IPS-20b (cell line): ENCODE measurements around the gene S1PR3.

Experiments used
- H3K27ac ChIP-seq: one replicate; pipeline ENCODE4 v1.5.1; 2013; ENCODE audit warnings: low read length
- H3K27me3 ChIP-seq: 2 replicates; pipeline ENCODE4 v1.6.1; 2013; ENCODE audit warnings: mild to moderate bottlenecking, low read length, inconsistent platforms; ENCODE audit not compliant: insufficient read depth
- H3K36me3 ChIP-seq: 2 replicates; pipeline ENCODE4 v1.6.1; 2013; ENCODE audit warnings: low read depth, mild to moderate bottlenecking, inconsistent platforms, low read length, moderate library complexity; ENCODE audit not compliant: insufficient read depth
- H3K4me1 ChIP-seq: 2 replicates; pipeline ENCODE4 v1.6.1; 2013; ENCODE audit warnings: mild to moderate bottlenecking, control low read depth, inconsistent platforms, low read length, moderate library complexity; ENCODE audit not compliant: insufficient read depth
- H3K4me3 ChIP-seq: 2 replicates; pipeline ENCODE4 v1.5.1; 2013; ENCODE audit warnings: mild to moderate bottlenecking, low read length, inconsistent platforms
- H3K9ac ChIP-seq: 2 replicates; pipeline ENCODE4 v1.6.1; 2013; ENCODE audit warnings: low read depth, mild to moderate bottlenecking, inconsistent platforms, low read length, moderate library complexity
- H3K9me3 ChIP-seq: 2 replicates; pipeline ENCODE4 v1.6.1; 2013; ENCODE audit warnings: mild to moderate bottlenecking, low read depth, low read length, inconsistent platforms; ENCODE audit not compliant: insufficient read depth

The S1PR3 gene

GRCh38 chr9:89032661-89033060, 41.4 kb downstream of the S1PR3 start:
- H3K27ac ChIP-seq: no peak overlapping the region
- H3K4me3 ChIP-seq: no peak overlapping the region
- no peaks in the 10 kb centered on the region for H3K27me3 ChIP-seq
- no peaks in the 10 kb centered on the region for H3K4me1 ChIP-seq
- peaks cover 8% of the 10 kb centered on the region; the same call in 1 of the 2 replicates for H3K9me3 ChIP-seq
- H3K36me3 ChIP-seq: no peaks in the 10 kb centered on the region
- H3K9ac ChIP-seq: no peak overlapping the region

DNA sequence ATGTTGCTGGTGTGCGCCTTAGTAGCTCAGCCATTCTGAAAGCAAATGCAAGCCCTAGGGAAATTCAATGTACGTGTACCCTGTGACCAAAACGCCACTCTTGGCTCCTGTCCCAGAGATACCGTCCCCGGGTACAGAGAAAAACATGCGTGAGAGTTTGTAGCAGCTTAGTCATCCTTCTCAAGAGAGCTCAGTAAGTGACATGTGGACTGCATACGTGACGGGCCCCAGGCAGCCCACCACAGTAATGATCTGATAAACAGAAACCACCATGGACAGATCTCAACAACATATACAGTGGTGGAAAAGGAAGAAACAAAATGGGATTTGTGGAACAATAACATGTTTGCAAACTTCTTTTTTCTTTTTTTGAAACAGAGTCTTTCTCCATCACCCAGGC, 45.1 kb downstream of the S1PR3 start:
- no peaks in the 10 kb centered on the region for H3K36me3 ChIP-seq
- no peak overlapping the region for H3K9ac ChIP-seq
- H3K4me3 ChIP-seq: no peak overlapping the region
- no peak overlapping the region for H3K27ac ChIP-seq
- H3K4me1 ChIP-seq: no peaks in the 10 kb centered on the region
- no peaks in the 10 kb centered on the region for H3K27me3 ChIP-seq
- H3K9me3 ChIP-seq: no peaks in the 10 kb centered on the region

- Histone ChIP-seq H3K4me1 (no peaks in the 10 kb centered on the region), H3K4me3 (no peak overlapping the region), H3K27me3 (no peaks in the 10 kb centered on the region), H3K9me3 (no peaks in the 10 kb centered on the region), H3K27ac (no peak overlapping the region), H3K9ac (no peak overlapping the region), H3K36me3 (no peaks in the 10 kb centered on the region)
These were observed 45.6 kb downstream of the S1PR3 start for GRCh38 chr9:89036891-89037290.

- no peaks in the 10 kb centered on the region for H3K36me3 ChIP-seq
- H3K27ac ChIP-seq: no peak overlapping the region
- H3K9me3 ChIP-seq: no peaks in the 10 kb centered on the region
- no peaks in the 10 kb centered on the region for H3K4me1 ChIP-seq
- H3K27me3 ChIP-seq: no peaks in the 10 kb centered on the region
- H3K9ac ChIP-seq: no peak overlapping the region
- H3K4me3 ChIP-seq: no peak overlapping the region
These were observed 46.1 kb downstream of the S1PR3 start for GRCh38 chr9:89037346-89037745.

- H3K36me3 ChIP-seq: no peaks in the 10 kb centered on the region
- no peaks in the 10 kb centered on the region for H3K27me3 ChIP-seq
- H3K9ac ChIP-seq: no peak overlapping the region
- no peaks in the 10 kb centered on the region for H3K4me1 ChIP-seq
- H3K9me3 ChIP-seq: no peaks in the 10 kb centered on the region
- H3K4me3 ChIP-seq: no peak overlapping the region
- no peak overlapping the region for H3K27ac ChIP-seq
These were observed 46.6 kb downstream of the S1PR3 start for GRCh38 chr9:89037891-89038290.

DNA sequence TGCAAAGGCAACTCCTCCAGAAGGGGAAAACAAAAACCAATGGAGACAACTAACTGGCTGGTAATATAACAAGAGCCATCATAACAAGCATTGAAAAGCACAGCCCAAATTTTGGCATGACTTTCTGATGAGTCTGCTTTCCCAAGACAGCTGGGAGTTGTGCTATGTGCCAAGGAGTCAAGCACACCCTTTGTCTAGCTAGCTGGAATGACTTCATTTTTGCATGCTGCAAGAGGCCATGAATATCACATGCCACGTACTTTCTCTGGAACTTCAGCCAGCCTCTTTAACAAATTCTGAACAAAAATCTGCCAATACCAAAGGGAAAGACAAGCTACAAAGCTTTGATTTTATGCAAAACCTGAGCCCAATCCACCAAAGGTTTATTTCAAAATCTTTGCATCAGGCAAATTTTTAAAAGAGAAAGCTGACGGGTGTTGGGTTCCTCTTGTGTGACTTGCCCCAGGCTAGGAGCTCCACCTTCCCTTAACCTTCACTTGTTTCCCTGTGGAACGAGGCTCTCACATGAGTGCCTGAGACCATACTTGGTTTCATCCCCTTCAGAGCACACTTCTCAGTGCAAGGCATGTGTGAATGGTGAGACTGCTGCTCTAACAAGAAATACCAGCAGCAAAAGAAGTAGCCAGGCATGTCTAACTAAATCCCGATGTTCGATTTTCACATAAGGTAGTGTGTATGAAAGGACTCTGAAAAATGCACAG, 47.3 kb downstream of the S1PR3 start:
- H3K27ac ChIP-seq: no peak overlapping the region

GRCh38 chr9:89039104-89039465, 47.8 kb downstream of the S1PR3 start:
- no peaks in the 10 kb centered on the region for H3K9me3 ChIP-seq
- H3K27ac ChIP-seq: no peak overlapping the region
- H3K4me1 ChIP-seq: no peaks in the 10 kb centered on the region
- no peak overlapping the region for H3K9ac ChIP-seq
- no peaks in the 10 kb centered on the region for H3K27me3 ChIP-seq
- no peaks in the 10 kb centered on the region for H3K36me3 ChIP-seq
- H3K4me3 ChIP-seq: no peak overlapping the region

More for the DNA sequence above, 47.3 kb downstream of the S1PR3 start:
- Histone ChIP-seq H3K27me3 (no peaks in the 10 kb centered on the region), H3K4me1 (no peaks in the 10 kb centered on the region), H3K9ac (no peak overlapping the region), H3K4me3 (no peak overlapping the region), H3K36me3 (no peaks in the 10 kb centered on the region), H3K9me3 (no peaks in the 10 kb centered on the region)

DNA sequence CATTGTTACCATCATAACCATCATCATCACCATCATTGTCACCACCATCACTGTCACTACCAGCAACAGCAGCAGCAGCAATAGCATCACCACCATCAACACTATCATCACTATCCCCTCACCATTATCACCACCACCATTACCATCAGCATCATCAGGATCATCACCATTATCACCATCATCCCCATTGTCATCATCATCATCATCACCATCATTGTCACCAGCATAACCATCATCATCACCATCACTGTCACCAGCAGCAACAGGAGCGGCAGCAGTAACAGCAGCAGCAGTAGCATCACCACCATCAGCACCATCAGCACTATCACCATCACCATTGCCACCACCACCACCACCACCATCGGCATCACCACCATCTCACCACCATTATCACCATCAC, 48.4 kb downstream of the S1PR3 start:
- Histone ChIP-seq H3K9ac (no peak overlapping the region), H3K4me1 (no peaks in the 10 kb centered on the region), H3K27ac (no peak overlapping the region), H3K27me3 (no peaks in the 10 kb centered on the region), H3K4me3 (no peak overlapping the region), H3K9me3 (no peaks in the 10 kb centered on the region), H3K36me3 (no peaks in the 10 kb centered on the region)

GRCh38 chr9:89042984-89043383, 51.7 kb downstream of the S1PR3 start:
- no peaks in the 10 kb centered on the region for H3K27me3 ChIP-seq
- no peaks in the 10 kb centered on the region for H3K4me1 ChIP-seq
- no peaks in the 10 kb centered on the region for H3K36me3 ChIP-seq
- no peak overlapping the region for H3K27ac ChIP-seq
- no peak overlapping the region for H3K9ac ChIP-seq
- H3K4me3 ChIP-seq: no peak overlapping the region
- H3K9me3 ChIP-seq: no peaks in the 10 kb centered on the region

DNA sequence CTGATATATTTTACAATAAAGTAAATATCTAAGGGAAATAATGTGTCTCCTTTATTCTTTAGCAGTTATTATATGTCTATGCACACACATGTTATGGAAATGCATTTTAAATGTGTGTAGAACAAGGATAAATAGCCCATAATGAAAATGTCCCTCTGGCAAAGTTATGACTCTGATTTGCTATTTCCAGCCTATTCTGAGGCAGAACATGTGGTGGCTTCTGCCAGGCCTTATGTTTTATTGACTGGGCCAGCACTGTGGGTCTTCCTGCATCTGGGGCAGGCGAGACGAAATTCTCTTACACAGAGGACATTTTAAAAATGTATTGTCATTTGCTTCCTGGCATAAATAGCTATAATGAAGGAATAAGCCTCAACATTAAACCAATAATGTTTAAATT, 52.8 kb downstream of the S1PR3 start:
- no peaks in the 10 kb centered on the region for H3K36me3 ChIP-seq
- no peak overlapping the region for H3K9ac ChIP-seq
- no peak overlapping the region for H3K4me3 ChIP-seq
- no peaks in the 10 kb centered on the region for H3K27me3 ChIP-seq
- H3K9me3 ChIP-seq: no peaks in the 10 kb centered on the region
- no peak overlapping the region for H3K27ac ChIP-seq
- H3K4me1 ChIP-seq: no peaks in the 10 kb centered on the region

- no peak overlapping the region for H3K9ac ChIP-seq
- H3K4me3 ChIP-seq: no peak overlapping the region
- H3K27me3 ChIP-seq: no peaks in the 10 kb centered on the region
- no peaks in the 10 kb centered on the region for H3K9me3 ChIP-seq
- H3K36me3 ChIP-seq: no peaks in the 10 kb centered on the region
- no peaks in the 10 kb centered on the region for H3K4me1 ChIP-seq
- H3K27ac ChIP-seq: no peak overlapping the region
These were observed 53.6 kb downstream of the S1PR3 start for GRCh38 chr9:89044881-89045280.

GRCh38 chr9:89046832-89047231, 55.6 kb downstream of the S1PR3 start:
- H3K9ac ChIP-seq: no peak overlapping the region
- H3K9me3 ChIP-seq: no peaks in the 10 kb centered on the region
- no peak overlapping the region for H3K4me3 ChIP-seq
- H3K36me3 ChIP-seq: no peaks in the 10 kb centered on the region
- no peaks in the 10 kb centered on the region for H3K27me3 ChIP-seq
- H3K4me1 ChIP-seq: no peaks in the 10 kb centered on the region
- no peak overlapping the region for H3K27ac ChIP-seq
